ENCODE data around the gene SOX5. TPM values are rescaled to one million over a fixed set of nuclear protein-coding genes. Genes with fewer than 3 reads are reported as not detected.

The SOX5 gene
- total RNA-seq, 1 experiment from 2014 or later: 0.52 TPM

DNA sequence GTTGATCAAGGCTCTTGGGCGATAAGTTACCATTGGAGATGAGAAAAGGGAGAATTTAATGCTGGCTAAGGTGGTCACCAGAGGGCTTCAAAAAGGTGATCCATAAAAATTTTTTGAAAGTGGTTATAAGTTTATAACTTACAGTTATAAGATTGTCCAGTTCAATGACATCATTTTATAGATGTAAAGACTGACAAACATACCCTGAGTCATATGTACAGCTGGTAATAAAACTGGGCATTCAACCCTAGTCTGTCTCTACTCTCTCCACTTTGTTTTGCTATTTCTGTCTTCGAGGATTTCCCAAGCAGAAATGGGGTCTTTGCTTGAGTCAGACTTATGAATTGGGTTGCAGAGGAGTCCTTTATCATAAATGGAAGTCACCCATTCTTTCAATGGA lies 454.0 kb downstream of the SOX5 start:
- BruUV-seq (replicated peaks): no TSS peak
- Histone ChIP-seq H3K4me2 (ENCODE audit: low read length) (no peak overlapping the region), H2AFZ (ENCODE audit: low read depth, low read length, poor library complexity, severe bottlenecking) (no peak overlapping the region), H3K9me3 (ENCODE audit: control insufficient read depth in 1 of 2, insufficient read depth in 1 of 2, low read depth in 1 of 2, low read length in 2 of 2) (peaks cover 5 to 14% of the 10 kb centered on the region in 2 experiments; a peak in 2 of 4 replicates), H3K9ac (ENCODE audit: low read length) (no peak overlapping the region), H3K27ac (ENCODE audit: low read depth, low read length) (no peak overlapping the region), H3K4me3 (replicated peaks in 1 of 2; ENCODE audit: low read depth in 1 of 2, low read length in 2 of 2) (no peak overlapping the region), H3K36me3 (ENCODE audit: control insufficient read depth in 1 of 2, insufficient read depth in 2 of 2, low read length in 2 of 2) (no peaks in the 10 kb centered on the region), H3K4me1 (ENCODE audit: control insufficient read depth in 1 of 2, insufficient read depth in 2 of 2, low read length in 2 of 2) (no peaks in the 10 kb centered on the region), H3K79me2 (ENCODE audit: insufficient read depth, low read length) (no peaks in the 10 kb centered on the region), H3K9me2 (ENCODE audit: insufficient read depth) (no peaks in the 10 kb centered on the region), H3K27me3 (ENCODE audit: insufficient read depth, low read length) (no peaks in the 10 kb centered on the region), H4K20me1 (ENCODE audit: insufficient read depth) (no peaks in the 10 kb centered on the region)
- ATAC-seq: no peak
- intact Hi-C loops (cut with micrococcal nuclease): no loop called here
- CTCF ChIA-PET: no interaction called here
- RAD21 ChIA-PET (ENCODE audit: low non-redundant PET in 1 of 2, low total read pairs in 2 of 2, uncharacterized antibody in 2 of 2, unreplicated experiment in 2 of 2): no interaction called here
- no peak for TF ChIP-seq CBX3 (IDR thresholded peaks at IDR 0.05; ENCODE audit: low read depth)
- TF ChIP-seq EGR1 (IDR thresholded peaks at IDR 0.05; ENCODE audit: low read depth): no peak
- TF ChIP-seq, protein P1, sequence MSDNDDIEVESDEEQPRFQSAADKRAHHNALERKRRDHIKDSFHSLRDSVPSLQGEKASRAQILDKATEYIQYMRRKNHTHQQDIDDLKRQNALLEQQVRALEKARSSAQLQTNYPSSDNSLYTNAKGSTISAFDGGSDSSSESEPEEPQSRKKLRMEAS (IDR thresholded peaks at IDR 0.05): no peak
- no peak for TF ChIP-seq EZH2 (IDR thresholded peaks at IDR 0.05)
- no peak for TF ChIP-seq POLR2AphosphoS5 (IDR thresholded peaks at IDR 0.05; ENCODE audit: low read depth, low read length)
- TF ChIP-seq, protein P2, sequence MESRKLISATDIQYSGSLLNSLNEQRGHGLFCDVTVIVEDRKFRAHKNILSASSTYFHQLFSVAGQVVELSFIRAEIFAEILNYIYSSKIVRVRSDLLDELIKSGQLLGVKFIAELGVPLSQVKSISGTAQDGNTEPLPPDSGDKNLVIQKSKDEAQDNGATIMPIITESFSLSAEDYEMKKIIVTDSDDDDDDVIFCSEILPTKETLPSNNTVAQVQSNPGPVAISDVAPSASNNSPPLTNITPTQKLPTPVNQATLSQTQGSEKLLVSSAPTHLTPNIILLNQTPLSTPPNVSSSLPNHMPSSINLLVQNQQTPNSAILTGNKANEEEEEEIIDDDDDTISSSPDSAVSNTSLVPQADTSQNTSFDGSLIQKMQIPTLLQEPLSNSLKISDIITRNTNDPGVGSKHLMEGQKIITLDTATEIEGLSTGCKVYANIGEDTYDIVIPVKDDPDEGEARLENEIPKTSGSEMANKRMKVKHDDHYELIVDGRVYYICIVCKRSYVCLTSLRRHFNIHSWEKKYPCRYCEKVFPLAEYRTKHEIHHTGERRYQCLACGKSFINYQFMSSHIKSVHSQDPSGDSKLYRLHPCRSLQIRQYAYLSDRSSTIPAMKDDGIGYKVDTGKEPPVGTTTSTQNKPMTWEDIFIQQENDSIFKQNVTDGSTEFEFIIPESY (IDR thresholded peaks at IDR 0.05; ENCODE audit: extremely low read depth, insufficient replicate concordance, low read length): no peak
- TF ChIP-seq ZNF274 (IDR thresholded peaks at IDR 0.05; ENCODE audit: low read depth, low read length): no peak
- no peak for TF ChIP-seq SP1 (IDR thresholded peaks at IDR 0.05; ENCODE audit: low read depth)
- TF ChIP-seq FOSL1 (IDR thresholded peaks at IDR 0.05; ENCODE audit: low read depth): no peak
- TF ChIP-seq RAD21 (IDR thresholded peaks at IDR 0.05; ENCODE audit: low read depth): no peak
- no peak for TF ChIP-seq TCF7L2 (IDR thresholded peaks at IDR 0.05; ENCODE audit: borderline replicate concordance, extremely low read depth, insufficient read depth, insufficient read length)
- no peak for TF ChIP-seq ZFX (IDR thresholded peaks at IDR 0.05)
- no peak for TF ChIP-seq EZH2phosphoT487 (IDR thresholded peaks at IDR 0.05; ENCODE audit: borderline replicate concordance)
- TF ChIP-seq, protein P3, sequence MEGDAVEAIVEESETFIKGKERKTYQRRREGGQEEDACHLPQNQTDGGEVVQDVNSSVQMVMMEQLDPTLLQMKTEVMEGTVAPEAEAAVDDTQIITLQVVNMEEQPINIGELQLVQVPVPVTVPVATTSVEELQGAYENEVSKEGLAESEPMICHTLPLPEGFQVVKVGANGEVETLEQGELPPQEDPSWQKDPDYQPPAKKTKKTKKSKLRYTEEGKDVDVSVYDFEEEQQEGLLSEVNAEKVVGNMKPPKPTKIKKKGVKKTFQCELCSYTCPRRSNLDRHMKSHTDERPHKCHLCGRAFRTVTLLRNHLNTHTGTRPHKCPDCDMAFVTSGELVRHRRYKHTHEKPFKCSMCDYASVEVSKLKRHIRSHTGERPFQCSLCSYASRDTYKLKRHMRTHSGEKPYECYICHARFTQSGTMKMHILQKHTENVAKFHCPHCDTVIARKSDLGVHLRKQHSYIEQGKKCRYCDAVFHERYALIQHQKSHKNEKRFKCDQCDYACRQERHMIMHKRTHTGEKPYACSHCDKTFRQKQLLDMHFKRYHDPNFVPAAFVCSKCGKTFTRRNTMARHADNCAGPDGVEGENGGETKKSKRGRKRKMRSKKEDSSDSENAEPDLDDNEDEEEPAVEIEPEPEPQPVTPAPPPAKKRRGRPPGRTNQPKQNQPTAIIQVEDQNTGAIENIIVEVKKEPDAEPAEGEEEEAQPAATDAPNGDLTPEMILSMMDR (IDR thresholded peaks at IDR 0.05 in 2 of 3, conservative IDR thresholded peaks at IDR 0.05 in 1 of 3; ENCODE audit: borderline replicate concordance in 1 of 3, insufficient read depth in 1 of 3, low read depth in 2 of 3, low read length in 2 of 3): no peak
- no peak for TF ChIP-seq POLR2A (IDR thresholded peaks at IDR 0.05; ENCODE audit: borderline replicate concordance, extremely low read depth, insufficient read depth, insufficient read length)
- TF ChIP-seq YY1 (IDR thresholded peaks at IDR 0.05; ENCODE audit: extremely low read depth, insufficient replicate concordance, low read depth, low read length): no peak
- TF ChIP-seq CEBPB (IDR thresholded peaks at IDR 0.05; ENCODE audit: low read depth): no peak
- no peak for DNase-seq (ENCODE audit: low read depth, low spot score)
- POLR2A ChIA-PET: no interaction called here
